GM19395 (cell line): ENCODE measurements around the gene FAM131A.

ENCODE experiments used
- ATAC-seq: cut with Tn5 transposase; IDR thresholded peaks from one replicate; pipeline ENCODE4 v1.9.1; 2021; ENCODE audit warnings: mild to moderate bottlenecking, moderate library complexity; ENCODE audit not compliant: unreplicated experiment

Gene FAM131A

DNA sequence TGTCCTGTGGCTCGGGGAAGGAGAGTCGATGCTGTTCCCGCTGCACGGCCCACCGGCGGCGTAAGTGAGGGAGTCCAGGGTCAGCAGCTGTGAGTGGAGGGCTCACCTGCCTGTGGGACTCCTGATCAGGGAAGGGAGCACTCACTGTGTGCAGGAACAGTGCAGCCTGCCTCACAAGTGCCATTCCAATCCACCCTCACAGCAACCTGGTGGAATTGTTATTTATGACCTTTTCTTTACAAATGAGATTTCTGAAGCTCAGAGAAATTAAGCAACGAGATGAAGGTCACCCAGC is 51.5 kb downstream of the FAM131A start:
- no peak for ATAC-seq

DNA sequence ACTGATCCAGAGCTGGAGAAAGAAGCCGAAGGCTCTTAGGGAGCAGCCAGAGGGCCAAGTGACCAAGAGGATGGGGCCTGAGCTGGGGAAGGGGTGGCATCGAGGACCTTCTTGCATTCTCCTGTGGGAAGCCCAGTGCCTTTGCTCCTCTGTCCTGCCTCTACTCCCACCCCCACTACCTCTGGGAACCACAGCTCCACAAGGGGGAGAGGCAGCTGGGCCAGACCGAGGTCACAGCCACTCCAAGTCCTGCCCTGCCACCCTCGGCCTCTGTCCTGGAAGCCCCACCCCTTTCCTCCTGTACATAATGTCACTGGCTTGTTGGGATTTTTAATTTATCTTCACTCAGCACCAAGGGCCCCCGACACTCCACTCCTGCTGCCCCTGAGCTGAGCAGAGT is 52.0 kb downstream of the FAM131A start:
- no peak for ATAC-seq

DNA sequence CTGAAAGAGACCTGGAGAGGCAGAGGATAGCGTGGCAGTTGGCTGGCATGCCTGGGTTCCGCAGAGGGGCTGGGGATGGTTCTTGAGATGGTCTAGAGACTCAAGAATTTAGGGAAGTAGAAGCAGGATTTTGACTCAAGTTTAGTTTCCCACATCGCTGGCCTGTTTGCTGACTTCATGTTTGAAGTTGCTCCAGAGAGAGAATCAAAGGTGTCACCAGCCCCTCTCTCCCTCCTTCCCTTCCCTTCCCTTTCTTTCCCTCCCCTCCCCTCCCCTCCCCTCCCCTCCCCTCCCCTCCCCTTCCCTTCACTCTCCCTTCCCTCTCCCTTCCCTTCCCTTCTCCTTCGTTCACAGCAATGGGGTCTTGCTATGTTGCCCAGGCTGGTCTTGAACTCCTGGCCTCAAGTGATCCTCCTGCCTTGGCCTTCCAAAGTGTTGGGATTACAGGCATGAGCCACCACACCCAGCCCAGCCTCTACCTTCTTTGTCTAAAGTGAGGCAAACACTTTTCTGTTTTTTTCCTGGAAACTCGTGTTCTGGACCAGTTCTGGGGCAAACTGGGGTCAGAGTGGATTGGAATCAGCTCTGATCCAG is 52.6 kb downstream of the FAM131A start:
- ATAC-seq = no peak

DNA sequence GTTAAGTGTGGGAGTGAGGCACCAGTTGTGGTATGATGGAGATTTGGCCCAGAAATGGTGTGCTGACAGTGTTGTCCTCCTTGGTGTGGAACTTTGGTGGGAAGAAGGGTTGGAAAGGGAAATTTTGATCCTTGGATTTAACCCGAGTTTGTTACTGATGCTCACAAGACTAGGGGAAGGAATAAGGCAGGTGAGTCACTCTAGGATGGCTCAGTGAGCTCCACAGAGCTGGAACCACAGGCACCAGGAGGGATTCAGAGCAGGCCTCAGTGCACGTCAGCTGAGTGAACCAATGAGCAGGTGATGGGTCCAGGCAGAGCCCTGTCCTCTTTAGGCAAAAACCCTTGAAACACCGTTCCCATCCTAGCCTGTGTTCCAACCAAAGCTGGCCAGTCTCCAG is 53.9 kb downstream of the FAM131A start:
- ATAC-seq = no peak

DNA sequence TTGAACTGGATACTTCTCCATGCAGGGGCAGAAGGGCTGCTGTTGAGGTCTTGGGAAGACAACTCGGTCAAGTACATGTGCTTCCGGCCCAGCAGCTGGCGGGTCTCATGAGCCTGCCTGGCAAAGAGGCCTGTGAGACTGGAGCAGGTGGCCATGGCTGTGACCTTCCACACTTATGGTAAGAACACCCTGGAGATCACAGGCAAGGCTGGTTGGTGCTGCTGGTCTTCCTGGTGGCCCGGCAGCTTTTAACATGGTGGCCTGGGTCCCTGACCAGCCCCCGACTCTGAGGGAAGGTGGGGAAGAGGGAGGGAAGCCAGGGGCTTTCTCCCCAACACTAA is 57.9 kb downstream of the FAM131A start:
- ATAC-seq = no peak
